ENCODE data around the gene UBXN4.

Gene UBXN4

GRCh38 chr2:135762022-135762421 lies 20.4 kb downstream of the UBXN4 start:
- Histone ChIP-seq H3K9ac (ENCODE audit: low read length) (no peak overlapping the region), H3K9me3 (ENCODE audit: insufficient read depth, low read length) (peaks cover under 1% of the 10 kb centered on the region; the same call in 1 of the 2 replicates), H3K4me3 (ENCODE audit: low read length) (no peak overlapping the region), H3K4me1 (ENCODE audit: low read length) (no peaks in the 10 kb centered on the region), H2AFZ (ENCODE audit: low read depth, low read length) (no peak overlapping the region), H4K20me1 (ENCODE audit: insufficient read depth, low read length) (no peaks in the 10 kb centered on the region), H3K4me2 (ENCODE audit: low read length) (no peak overlapping the region), H3K79me2 (ENCODE audit: low read length) (peaks cover 6% of the 10 kb centered on the region; the same call in 1 of the 2 replicates), H3K27me3 (ENCODE audit: low read depth, low read length) (no peaks in the 10 kb centered on the region), H3K27ac (ENCODE audit: low read length) (no peak overlapping the region), H3K36me3 (replicated peaks; ENCODE audit: low read depth, low read length) (peaks cover 61% of the 10 kb centered on the region)
- TF ChIP-seq, protein P1, sequence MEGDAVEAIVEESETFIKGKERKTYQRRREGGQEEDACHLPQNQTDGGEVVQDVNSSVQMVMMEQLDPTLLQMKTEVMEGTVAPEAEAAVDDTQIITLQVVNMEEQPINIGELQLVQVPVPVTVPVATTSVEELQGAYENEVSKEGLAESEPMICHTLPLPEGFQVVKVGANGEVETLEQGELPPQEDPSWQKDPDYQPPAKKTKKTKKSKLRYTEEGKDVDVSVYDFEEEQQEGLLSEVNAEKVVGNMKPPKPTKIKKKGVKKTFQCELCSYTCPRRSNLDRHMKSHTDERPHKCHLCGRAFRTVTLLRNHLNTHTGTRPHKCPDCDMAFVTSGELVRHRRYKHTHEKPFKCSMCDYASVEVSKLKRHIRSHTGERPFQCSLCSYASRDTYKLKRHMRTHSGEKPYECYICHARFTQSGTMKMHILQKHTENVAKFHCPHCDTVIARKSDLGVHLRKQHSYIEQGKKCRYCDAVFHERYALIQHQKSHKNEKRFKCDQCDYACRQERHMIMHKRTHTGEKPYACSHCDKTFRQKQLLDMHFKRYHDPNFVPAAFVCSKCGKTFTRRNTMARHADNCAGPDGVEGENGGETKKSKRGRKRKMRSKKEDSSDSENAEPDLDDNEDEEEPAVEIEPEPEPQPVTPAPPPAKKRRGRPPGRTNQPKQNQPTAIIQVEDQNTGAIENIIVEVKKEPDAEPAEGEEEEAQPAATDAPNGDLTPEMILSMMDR (IDR thresholded peaks at IDR 0.05; ENCODE audit: low read depth, low read length): no peak
- no peak for TF ChIP-seq EZH2phosphoT487 (IDR thresholded peaks at IDR 0.05; ENCODE audit: low read depth)

- TF ChIP-seq, protein P1 (IDR thresholded peaks at IDR 0.05; ENCODE audit: low read depth, low read length): no peak
- no peak for TF ChIP-seq EZH2phosphoT487 (IDR thresholded peaks at IDR 0.05; ENCODE audit: low read depth)
- no peak overlapping the region for H3K4me2 ChIP-seq (ENCODE audit: low read length)
- H3K79me2 ChIP-seq (ENCODE audit: low read length): peaks cover 7% of the 10 kb centered on the region; the same call in 1 of the 2 replicates
- H3K27ac ChIP-seq (ENCODE audit: low read length): no peak overlapping the region
- no peak overlapping the region for H3K9ac ChIP-seq (ENCODE audit: low read length)
- H3K9me3 ChIP-seq (ENCODE audit: insufficient read depth, low read length): no peaks in the 10 kb centered on the region
- H4K20me1 ChIP-seq (ENCODE audit: insufficient read depth, low read length): no peaks in the 10 kb centered on the region
- H2AFZ ChIP-seq (ENCODE audit: low read depth, low read length): no peak overlapping the region
- peaks cover 60% of the 10 kb centered on the region for H3K36me3 ChIP-seq (replicated peaks; ENCODE audit: low read depth, low read length)
- H3K4me3 ChIP-seq (ENCODE audit: low read length): no peak overlapping the region
- no peaks in the 10 kb centered on the region for H3K27me3 ChIP-seq (ENCODE audit: low read depth, low read length)
- H3K4me1 ChIP-seq (ENCODE audit: low read length): no peaks in the 10 kb centered on the region
Measured at GRCh38 chr2:135762530-135762929, 20.9 kb downstream of the UBXN4 start.

- Histone ChIP-seq H3K36me3 (replicated peaks; ENCODE audit: low read depth, low read length) (peaks cover 64% of the 10 kb centered on the region), H3K4me1 (ENCODE audit: low read length) (no peaks in the 10 kb centered on the region), H4K20me1 (ENCODE audit: insufficient read depth, low read length) (no peaks in the 10 kb centered on the region), H3K9me3 (ENCODE audit: insufficient read depth, low read length) (no peaks in the 10 kb centered on the region), H3K9ac (ENCODE audit: low read length) (no peak overlapping the region), H3K27ac (ENCODE audit: low read length) (no peak overlapping the region), H2AFZ (ENCODE audit: low read depth, low read length) (no peak overlapping the region), H3K79me2 (ENCODE audit: low read length) (peaks cover 14% of the 10 kb centered on the region), H3K27me3 (ENCODE audit: low read depth, low read length) (no peaks in the 10 kb centered on the region), H3K4me3 (ENCODE audit: low read length) (no peak overlapping the region), H3K4me2 (ENCODE audit: low read length) (no peak overlapping the region)
- no peak for TF ChIP-seq EZH2phosphoT487 (IDR thresholded peaks at IDR 0.05; ENCODE audit: low read depth)
- TF ChIP-seq, protein P1 (IDR thresholded peaks at IDR 0.05; ENCODE audit: low read depth, low read length): no peak
Measured at GRCh38 chr2:135768863-135769262, 27.2 kb downstream of the UBXN4 start.

- Histone ChIP-seq H3K36me3 (replicated peaks; ENCODE audit: low read depth, low read length) (peaks cover 59% of the 10 kb centered on the region), H2AFZ (ENCODE audit: low read depth, low read length) (no peak overlapping the region), H3K27ac (ENCODE audit: low read length) (no peak overlapping the region)
Measured at GRCh38 chr2:135773319-135773718, 31.7 kb downstream of the UBXN4 start.

More at GRCh38 chr2:135773319-135773718, 31.7 kb downstream of the UBXN4 start:
- H4K20me1 ChIP-seq (ENCODE audit: insufficient read depth, low read length): no peaks in the 10 kb centered on the region
- no peak overlapping the region for H3K4me2 ChIP-seq (ENCODE audit: low read length)
- H3K4me1 ChIP-seq (ENCODE audit: low read length): no peaks in the 10 kb centered on the region
- H3K9me3 ChIP-seq (ENCODE audit: insufficient read depth, low read length): no peaks in the 10 kb centered on the region
- H3K27me3 ChIP-seq (ENCODE audit: low read depth, low read length): no peaks in the 10 kb centered on the region
- no peak overlapping the region for H3K9ac ChIP-seq (ENCODE audit: low read length)
- H3K79me2 ChIP-seq (ENCODE audit: low read length): peaks cover 4% of the 10 kb centered on the region; the same call in 1 of the 2 replicates
- TF ChIP-seq, protein P1 (IDR thresholded peaks at IDR 0.05; ENCODE audit: low read depth, low read length): no peak
- TF ChIP-seq EZH2phosphoT487 (IDR thresholded peaks at IDR 0.05; ENCODE audit: low read depth): no peak
- no peak overlapping the region for H3K4me3 ChIP-seq (ENCODE audit: low read length)
